A549 (cell line): ENCODE measurements around the gene SFXN1. TPM values are rescaled to one million over a fixed set of nuclear protein-coding genes. Genes with fewer than 3 reads are reported as not detected.

Source experiments
- ATAC-seq, 2 experiments: fragments of 200-7000 bp in 1 of 2; fragments of >200 bp in 1 of 2; cut with Nextera tagmentation in 1 of 2; cut with Tn5 transposase in 1 of 2; 3 replicates each; pipeline versions ENCODE4 v1.8.0 to v1.9.1; 2018 to 2020; ENCODE audit warnings: mild to moderate bottlenecking in 1 of 2, moderate library complexity in 1 of 2
- CTCF ChIA-PET: fragments of 300-600 bp; sonication (Branson Sonifier 250); formaldehyde crosslinking; extraction: SDS; loops from one replicate; lab custom pipeline; 2021; ENCODE audit warnings: antibody characterized with exemption, inconsistent platforms; lab: Yijun Ruan, JAX
- POLR2A ChIA-PET: fragments of 350-600 bp; formaldehyde crosslinking; extraction: SDS; loops from one replicate; lab custom pipeline; 2021; ENCODE audit warnings: antibody characterized with exemption, inconsistent platforms; lab: Yijun Ruan, JAX
- DNase-seq, 2 experiments: peaks; one replicate each; pipeline versions ENCODE4 v3.0.0 to v3.0.0-alpha.2; 2011 to 2016; ENCODE audit warnings: low read depth in 1 of 2, low spot score in 1 of 2
- FAIRE-seq: peaks from 2 replicates; lab custom pipeline; 2011; peaks lifted over from hg19 to GRCh38; lab: Jason Lieb, UNC
- H3K27ac ChIP-seq, 2 experiments: fragments of >200 bp; sonication (Bioruptor Twin); formaldehyde crosslinking; 3 replicates each; pipeline ENCODE4 v1.5.1; 2016 to 2017
- H3K4me1 ChIP-seq: fragments of >200 bp; sonication (Bioruptor Twin); formaldehyde crosslinking; 3 replicates; pipeline ENCODE4 v1.6.1; 2016
- H3K4me2 ChIP-seq: fragments of >200 bp; sonication (Bioruptor Twin); formaldehyde crosslinking; 3 replicates; pipeline ENCODE4 v1.6.1; 2016
- H3K4me3 ChIP-seq: fragments of >200 bp; sonication (Bioruptor Twin); formaldehyde crosslinking; 3 replicates; pipeline ENCODE4 v1.5.1; 2016
- H3K9me3 ChIP-seq: fragments of >200 bp; sonication (Bioruptor Twin); formaldehyde crosslinking; 3 replicates; pipeline ENCODE4 v1.6.1; 2016
- BHLHE40 ChIP-seq: IDR thresholded peaks from 2 replicates; pipeline ENCODE4 v1.6.1; 2012; ENCODE audit warnings: low read depth, low read length, inconsistent platforms
- CBX8 ChIP-seq: fragments of 200-600 bp; sonication (generic); IDR thresholded peaks from 2 replicates; pipeline ENCODE4 v1.6.1; 2016
- CEBPB ChIP-seq, 2 experiments: fragments of >200 bp in 1 of 2; sonication (Bioruptor Twin) in 1 of 2; formaldehyde crosslinking in 1 of 2; IDR thresholded peaks; 2 replicates each; pipeline ENCODE4 v1.6.1; 2012 to 2016
- ESRRA ChIP-seq: fragments of 150-350 bp; IDR thresholded peaks from 2 replicates; pipeline ENCODE4 v1.6.1; 2014; ENCODE audit warnings: mild to moderate bottlenecking, low read length, borderline replicate concordance
- GATA3 ChIP-seq: IDR thresholded peaks from 2 replicates; pipeline ENCODE4 v1.6.1; 2012; ENCODE audit warnings: borderline replicate concordance
- HDAC2 ChIP-seq: fragments of 200-600 bp; sonication (generic); IDR thresholded peaks from 2 replicates; pipeline ENCODE4 v1.6.1; 2016
- HOXB13 ChIP-seq: fragments of 250-450 bp; sonication (Bioruptor Pico); IDR thresholded peaks from 2 replicates; pipeline ENCODE4 v1.5.0; 2020; ENCODE audit warnings: low read depth, mild to moderate bottlenecking, moderate library complexity
- HOXB5 ChIP-seq: fragments of 250-450 bp; sonication (Bioruptor Pico); IDR thresholded peaks from 2 replicates; pipeline ENCODE4 v1.5.0; 2020; ENCODE audit warnings: mild to moderate bottlenecking, moderate library complexity
- JUN ChIP-seq, 2 experiments: fragments of >200 bp; sonication (Bioruptor Twin); formaldehyde crosslinking; IDR thresholded peaks; 2 replicates in 1 of 2; 3 replicates in 1 of 2; pipeline ENCODE4 v1.6.1; 2016 to 2017
- KDM1A ChIP-seq: fragments of 200-600 bp; sonication (generic); IDR thresholded peaks from 2 replicates; pipeline ENCODE4 v1.6.1; 2016; ENCODE audit warnings: low read depth, mild to moderate bottlenecking
- KDM5A ChIP-seq: fragments of 200-600 bp; sonication (generic); IDR thresholded peaks from 2 replicates; pipeline ENCODE4 v1.6.1; 2016; ENCODE audit warnings: antibody characterized with exemption, mild to moderate bottlenecking
- MAZ ChIP-seq: fragments of 150-350 bp; IDR thresholded peaks from 2 replicates; pipeline ENCODE4 v1.6.1; 2014; ENCODE audit warnings: antibody characterized with exemption, low read depth, low read length, borderline replicate concordance
- NPAS2 ChIP-seq: fragments of 250-450 bp; sonication (Bioruptor Pico); IDR thresholded peaks from 2 replicates; pipeline ENCODE4 v1.8.0; 2022; ENCODE audit warnings: mild to moderate bottlenecking, moderate library complexity, borderline replicate concordance
- POLR2AphosphoS2 ChIP-seq: conservative IDR thresholded peaks from 2 replicates; pipeline ENCODE4 v1.6.1; 2012; ENCODE audit warnings: low read length, improper control_type of control experiment, inconsistent platforms
- RARB ChIP-seq: fragments of 250-450 bp; sonication (Bioruptor Pico); IDR thresholded peaks from 2 replicates; pipeline ENCODE4 v1.8.0; 2021; ENCODE audit warnings: mild to moderate bottlenecking, moderate library complexity
- RFX5 ChIP-seq: fragments of 450-650 bp; IDR thresholded peaks from 2 replicates; pipeline ENCODE4 v1.7.1; 2014; ENCODE audit warnings: antibody characterized with exemption, mild to moderate bottlenecking, moderate library complexity
- SMC3 ChIP-seq: fragments of >200 bp; sonication (Bioruptor Twin); formaldehyde crosslinking; IDR thresholded peaks from 3 replicates; pipeline ENCODE4 v1.6.1; 2018; ENCODE audit warnings: inconsistent platforms
- SREBF2 ChIP-seq: fragments of 450-650 bp; IDR thresholded peaks from 2 replicates; pipeline ENCODE4 v1.6.1; 2014; ENCODE audit warnings: mild to moderate bottlenecking, moderate library complexity
- ZNF302 ChIP-seq: fragments of 250-450 bp; sonication (Bioruptor Pico); IDR thresholded peaks from 2 replicates; pipeline ENCODE4 v1.9.0; 2021; ENCODE audit warnings: inconsistent platforms, mild to moderate bottlenecking, moderate library complexity
- ZSCAN20 ChIP-seq: fragments of 250-450 bp; sonication (Bioruptor Pico); IDR thresholded peaks from 2 replicates; pipeline ENCODE4 v1.8.0; 2022; ENCODE audit warnings: mild to moderate bottlenecking, moderate library complexity
- WGBS: methylation state at CpG from one replicate; pipeline ENCODE4 v1.1.6; 2017; ENCODE audit errors: missing lambda C conversion rate; 5-methylcytosine and 5-hydroxymethylcytosine counted together
- polyA plus RNA-seq, 4 experiments: library from polyadenylated mRNA; depleted of rRNA in 3 of 4; stranded (reverse); fragments of >200 nt; fragmentation: RNase III in 1 of 4; extraction: RNeasy Plus Mini Kit Qiagen cat#74134 plus additional on column Dnase treatment in 1 of 4; gene quantifications; 2 replicates in 3 of 4; 3 replicates in 1 of 4; pipeline ENCODE4 v1.2.3, GENCODE V29; 2011 to 2017
- TF ChIP-seq, protein P1 (sequence below): fragments of 150-350 bp; IDR thresholded peaks from 2 replicates; pipeline ENCODE4 v1.6.1; 2014; ENCODE audit warnings: low read depth, mild to moderate bottlenecking, low read length
- TF ChIP-seq, protein P2 (sequence below): fragments of >200 bp; sonication (Bioruptor Twin); formaldehyde crosslinking; IDR thresholded peaks from 2 replicates; pipeline ENCODE4 v1.6.1; 2016
- TF ChIP-seq, protein P3 (sequence below): IDR thresholded peaks from 2 replicates; pipeline ENCODE4 v1.6.1; 2012; ENCODE audit warnings: low read depth, borderline replicate concordance
- TF ChIP-seq, protein P4 (sequence below): fragments of 200-600 bp; sonication (generic); IDR thresholded peaks from 2 replicates; pipeline ENCODE4 v1.6.1; 2016; ENCODE audit warnings: antibody characterized with exemption, mild to moderate bottlenecking, moderate library complexity

The SFXN1 gene
- polyA plus RNA-seq, 2 of the 4 experiments (the other 2 are of a cell fraction), result 79.6 to 190 TPM

DNA sequence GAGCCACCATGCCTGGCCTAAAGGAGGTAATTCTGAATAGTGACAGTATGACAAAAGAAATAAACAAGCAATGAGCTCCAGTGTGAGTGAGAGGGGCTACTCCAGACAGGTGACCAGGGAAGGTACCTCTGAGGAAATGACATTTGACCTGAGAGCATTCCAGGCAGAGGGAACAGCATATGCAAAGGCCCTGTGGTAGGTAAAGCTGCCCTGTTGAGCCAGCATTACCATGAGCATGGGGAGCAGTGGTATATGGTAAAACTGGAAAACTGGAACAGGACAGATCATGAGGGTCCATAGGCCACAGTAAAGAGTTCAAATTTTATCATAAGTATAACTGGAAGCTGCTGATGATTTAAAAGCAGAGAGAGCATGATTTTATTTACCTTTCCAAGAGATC lies 6.0 kb upstream of the SFXN1 start:
- Histone ChIP-seq H3K4me2 (no peak overlapping the region), H3K9me3 (no peaks in the 10 kb centered on the region), H3K27ac (no peak overlapping the region), H3K4me1 (peaks cover 17% of the 10 kb centered on the region; the same call in 2 of the 3 replicates), H3K4me3 (no peak overlapping the region)
- FAIRE-seq (no peak), ATAC-seq (no peak), DNase-seq (no peak)
- ChIA-PET CTCF (interaction anchor here (1.0 kb wide), 2 partner anchors 15 to 521 kb away, joined by 3 to 4 read pairs; no protein-coding TSS in a partner anchor), POLR2A (no interaction called here)
- TF ChIP-seq JUN (IDR thresholded peaks at IDR 0.05) (no peak), POLR2AphosphoS2 (no peak), HDAC2 (no peak), KDM5A (no peak), HOXB13 (no peak), ZSCAN20 (no peak), ESRRA (no peak), MAZ (no peak), NPAS2 (CRISPR knock-in tag) (no peak), CBX8 (no peak), RARB (CRISPR knock-in tag) (no peak), KDM1A (no peak)
- TF ChIP-seq, protein P1, sequence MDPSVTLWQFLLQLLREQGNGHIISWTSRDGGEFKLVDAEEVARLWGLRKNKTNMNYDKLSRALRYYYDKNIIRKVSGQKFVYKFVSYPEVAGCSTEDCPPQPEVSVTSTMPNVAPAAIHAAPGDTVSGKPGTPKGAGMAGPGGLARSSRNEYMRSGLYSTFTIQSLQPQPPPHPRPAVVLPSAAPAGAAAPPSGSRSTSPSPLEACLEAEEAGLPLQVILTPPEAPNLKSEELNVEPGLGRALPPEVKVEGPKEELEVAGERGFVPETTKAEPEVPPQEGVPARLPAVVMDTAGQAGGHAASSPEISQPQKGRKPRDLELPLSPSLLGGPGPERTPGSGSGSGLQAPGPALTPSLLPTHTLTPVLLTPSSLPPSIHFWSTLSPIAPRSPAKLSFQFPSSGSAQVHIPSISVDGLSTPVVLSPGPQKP, result no peak
- TF ChIP-seq, protein P2, sequence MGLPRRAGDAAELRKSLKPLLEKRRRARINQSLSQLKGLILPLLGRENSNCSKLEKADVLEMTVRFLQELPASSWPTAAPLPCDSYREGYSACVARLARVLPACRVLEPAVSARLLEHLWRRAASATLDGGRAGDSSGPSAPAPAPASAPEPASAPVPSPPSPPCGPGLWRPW, result no peak

DNA sequence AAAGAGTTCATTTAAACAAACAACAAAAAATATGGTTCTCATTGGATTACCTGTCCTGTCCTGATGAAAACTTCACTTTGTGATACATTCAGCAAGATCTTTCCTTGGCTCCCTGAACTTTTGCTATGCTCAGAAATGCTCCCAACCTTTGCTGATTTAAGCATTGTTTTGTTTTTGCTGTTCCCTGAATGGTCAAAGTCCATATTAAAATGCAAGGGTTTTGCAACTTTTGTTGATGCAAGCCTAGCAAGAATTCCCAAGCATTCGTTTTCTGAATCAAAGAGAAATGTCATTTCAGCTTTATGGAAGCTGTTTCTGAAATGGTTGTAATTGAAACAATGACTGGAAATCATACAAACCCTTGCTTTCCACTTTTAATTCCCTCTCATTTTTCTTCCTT lies 3.1 kb upstream of the SFXN1 start:
- no peak for TF ChIP-seq GATA3
- TF ChIP-seq JUN (IDR thresholded peaks at IDR 0.05), result no peak
- no peak for TF ChIP-seq SREBF2
- TF ChIP-seq, protein P3, sequence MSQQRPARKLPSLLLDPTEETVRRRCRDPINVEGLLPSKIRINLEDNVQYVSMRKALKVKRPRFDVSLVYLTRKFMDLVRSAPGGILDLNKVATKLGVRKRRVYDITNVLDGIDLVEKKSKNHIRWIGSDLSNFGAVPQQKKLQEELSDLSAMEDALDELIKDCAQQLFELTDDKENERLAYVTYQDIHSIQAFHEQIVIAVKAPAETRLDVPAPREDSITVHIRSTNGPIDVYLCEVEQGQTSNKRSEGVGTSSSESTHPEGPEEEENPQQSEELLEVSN, result no peak
- no peak for TF ChIP-seq POLR2AphosphoS2
- peak in 1 of 2 experiments; percentile 36; a peak in 1 of 4 replicates for TF ChIP-seq CEBPB (IDR thresholded peaks at IDR 0.05)
- Histone ChIP-seq H3K4me1 (peaks cover 20% of the 10 kb centered on the region; the same call in 2 of the 3 replicates), H3K27ac (no peak overlapping the region), H3K4me2 (peak overlapping the region; percentile 47), H3K9me3 (no peaks in the 10 kb centered on the region), H3K4me3 (no peak overlapping the region)
- 17% methylated on average over 1 of the region's 1 CpG for WGBS
- POLR2A ChIA-PET, result no interaction called here
- CTCF ChIA-PET, result interaction anchor here (0.6 to 4.6 kb wide), 2 partner anchors 11 to 537 kb away, joined by 3 to 29 read pairs; no protein-coding TSS in a partner anchor
- no peak for ATAC-seq
- no peak for FAIRE-seq
- DNase-seq, result no peak

DNA sequence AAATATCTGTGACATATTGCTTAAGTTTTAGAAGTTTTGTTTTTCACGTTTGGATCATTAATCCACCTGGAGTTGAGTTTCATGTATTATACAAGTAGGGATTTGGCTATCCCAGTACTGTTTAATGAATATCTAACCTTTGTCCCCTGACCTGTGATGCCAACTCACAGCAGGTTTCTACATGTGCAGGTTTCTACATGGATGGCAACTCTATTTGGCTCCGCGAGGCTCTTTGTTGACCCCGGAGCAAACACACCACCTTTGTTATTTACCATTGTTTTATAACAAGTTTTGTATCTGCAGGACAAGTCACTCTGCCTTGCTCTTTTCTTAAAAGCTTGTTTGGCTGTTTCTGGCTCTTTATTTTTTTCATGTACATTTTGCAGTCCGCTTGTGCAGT lies 920 bp upstream of the SFXN1 start:
- FAIRE-seq, result no peak
- CTCF ChIA-PET, result interaction anchor here (1.4 to 4.6 kb wide), 3 partner anchors 13 to 526 kb away, joined by 5 to 29 read pairs (median 6); no protein-coding TSS in a partner anchor

More for the DNA sequence above, 920 bp upstream of the SFXN1 start:
- Histone ChIP-seq H3K27ac (no peak overlapping the region), H3K9me3 (no peaks in the 10 kb centered on the region), H3K4me3 (no peak overlapping the region; the same call in 2 of the 3 replicates), H3K4me1 (peaks cover 23% of the 10 kb centered on the region; the same call in 2 of the 3 replicates), H3K4me2 (peak overlapping the region; percentile 90; the same call in 2 of the 3 replicates)
- POLR2A ChIA-PET, result no interaction called here
- DNase-seq (no peak), ATAC-seq (no peak)
- 69% methylated on average over 5 of the region's 5 CpGs for WGBS
- TF ChIP-seq HOXB13 (no peak), SMC3 (no peak), KDM5A (no peak), CBX8 (no peak), CEBPB (IDR thresholded peaks at IDR 0.05) (no peak), BHLHE40 (no peak), RFX5 (no peak), ZNF302 (CRISPR knock-in tag) (no peak), HOXB5 (CRISPR knock-in tag) (no peak)
- TF ChIP-seq, protein P3, result no peak
- TF ChIP-seq, protein P4, sequence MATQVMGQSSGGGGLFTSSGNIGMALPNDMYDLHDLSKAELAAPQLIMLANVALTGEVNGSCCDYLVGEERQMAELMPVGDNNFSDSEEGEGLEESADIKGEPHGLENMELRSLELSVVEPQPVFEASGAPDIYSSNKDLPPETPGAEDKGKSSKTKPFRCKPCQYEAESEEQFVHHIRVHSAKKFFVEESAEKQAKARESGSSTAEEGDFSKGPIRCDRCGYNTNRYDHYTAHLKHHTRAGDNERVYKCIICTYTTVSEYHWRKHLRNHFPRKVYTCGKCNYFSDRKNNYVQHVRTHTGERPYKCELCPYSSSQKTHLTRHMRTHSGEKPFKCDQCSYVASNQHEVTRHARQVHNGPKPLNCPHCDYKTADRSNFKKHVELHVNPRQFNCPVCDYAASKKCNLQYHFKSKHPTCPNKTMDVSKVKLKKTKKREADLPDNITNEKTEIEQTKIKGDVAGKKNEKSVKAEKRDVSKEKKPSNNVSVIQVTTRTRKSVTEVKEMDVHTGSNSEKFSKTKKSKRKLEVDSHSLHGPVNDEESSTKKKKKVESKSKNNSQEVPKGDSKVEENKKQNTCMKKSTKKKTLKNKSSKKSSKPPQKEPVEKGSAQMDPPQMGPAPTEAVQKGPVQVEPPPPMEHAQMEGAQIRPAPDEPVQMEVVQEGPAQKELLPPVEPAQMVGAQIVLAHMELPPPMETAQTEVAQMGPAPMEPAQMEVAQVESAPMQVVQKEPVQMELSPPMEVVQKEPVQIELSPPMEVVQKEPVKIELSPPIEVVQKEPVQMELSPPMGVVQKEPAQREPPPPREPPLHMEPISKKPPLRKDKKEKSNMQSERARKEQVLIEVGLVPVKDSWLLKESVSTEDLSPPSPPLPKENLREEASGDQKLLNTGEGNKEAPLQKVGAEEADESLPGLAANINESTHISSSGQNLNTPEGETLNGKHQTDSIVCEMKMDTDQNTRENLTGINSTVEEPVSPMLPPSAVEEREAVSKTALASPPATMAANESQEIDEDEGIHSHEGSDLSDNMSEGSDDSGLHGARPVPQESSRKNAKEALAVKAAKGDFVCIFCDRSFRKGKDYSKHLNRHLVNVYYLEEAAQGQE, result no peak
